ENCODE data around the gene SCML2.
"Not testable (repeated sequence)": the region's sequence is repeated elsewhere in the genome, so short reads cannot be mapped to it uniquely, and the experiment has no call there.

The SCML2 gene

GRCh38 chrX:18271309-18271708, 83.2 kb downstream of the SCML2 start:
- DNase-seq, result no peak

GRCh38 chrX:18255059-18255458, 99.4 kb downstream of the SCML2 start:
- no peak for DNase-seq

DNA sequence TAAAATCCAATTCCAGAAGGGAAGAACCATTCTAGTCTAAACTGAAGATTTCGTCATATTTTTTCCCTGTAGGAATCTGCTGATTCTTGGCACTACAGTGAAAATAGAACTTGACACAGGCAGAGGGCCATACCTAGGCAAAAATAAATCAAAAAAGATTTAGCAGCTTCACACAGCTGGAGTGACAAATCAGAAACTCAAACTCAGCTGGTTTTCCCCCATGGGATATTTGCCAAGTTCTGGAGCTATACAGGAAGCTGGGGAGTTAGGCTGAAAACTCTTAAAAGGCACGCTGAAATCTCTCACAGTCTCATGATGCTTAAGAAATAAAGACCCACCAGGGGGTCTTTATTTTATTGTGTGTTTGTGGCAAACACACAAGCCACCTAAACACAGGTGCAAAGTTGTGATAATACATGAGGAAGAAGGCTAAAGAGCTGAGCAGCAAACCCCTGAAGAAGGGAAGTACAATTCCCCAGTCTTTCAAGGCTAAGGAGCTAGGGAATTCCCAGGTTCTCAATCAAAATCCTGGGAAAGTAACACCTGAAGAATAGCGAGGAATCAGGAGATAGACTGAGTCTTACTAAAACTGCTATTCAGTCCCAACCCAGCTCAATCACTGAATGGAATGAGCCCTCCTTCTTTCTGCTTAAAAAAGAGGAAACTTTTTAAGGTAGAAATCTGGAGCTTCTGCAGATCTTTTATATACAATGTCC, 101.7 kb downstream of the SCML2 start:
- DNase-seq, result no peak

DNA sequence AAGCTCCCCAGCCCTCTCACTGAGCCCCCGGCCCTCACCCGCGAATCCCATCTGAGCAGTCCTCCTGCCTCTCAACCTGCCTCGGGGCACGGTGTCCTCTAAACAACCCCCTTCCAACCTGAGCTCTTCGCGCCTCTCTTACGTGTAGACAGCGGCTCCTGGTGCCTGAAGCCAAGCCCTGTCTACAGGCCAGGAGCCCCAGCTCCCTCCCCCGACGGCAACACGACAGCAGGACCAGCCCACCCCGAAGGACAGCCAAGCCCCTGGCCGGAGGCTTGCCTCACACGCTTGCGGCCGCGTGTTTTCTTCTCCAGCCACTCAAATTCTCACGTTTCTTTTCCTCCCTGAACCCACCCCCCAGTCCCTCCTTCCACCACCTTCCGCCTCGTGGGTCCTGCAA, 124.8 kb downstream of the SCML2 start:
- DNase-seq, result not testable (repeated sequence)

GRCh38 chrX:18228069-18228468, 126.4 kb downstream of the SCML2 start:
- DNase-seq, result no peak

DNA sequence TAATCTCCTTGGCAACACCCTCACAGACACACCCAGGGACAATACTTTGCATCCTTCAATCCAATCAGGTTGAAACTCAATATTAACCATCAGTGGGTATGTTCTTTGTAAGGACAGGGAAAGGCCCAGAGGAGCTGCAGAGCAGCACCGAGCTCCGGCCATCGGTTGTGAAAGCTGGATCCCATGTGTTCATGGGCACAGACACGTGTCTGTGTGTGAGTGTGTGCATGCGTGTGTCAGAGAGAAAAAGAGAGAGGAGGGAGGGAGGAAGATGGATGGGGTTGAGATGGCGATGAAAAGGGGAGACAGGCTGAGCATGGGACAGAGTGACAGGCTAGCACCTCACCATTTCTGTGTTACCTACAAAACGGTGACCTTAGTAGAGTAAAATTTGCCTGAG, 127.0 kb downstream of the SCML2 start:
- DNase-seq, result no peak

- no peak for DNase-seq
Observed at GRCh38 chrX:18220786-18221185, 133.7 kb downstream of the SCML2 start, which contains the start of gene BEND2. Gene BEND2 (minus strand): TSS chrX:18220886. CDS start chrX:18220750, 136 bp downstream.

DNA sequence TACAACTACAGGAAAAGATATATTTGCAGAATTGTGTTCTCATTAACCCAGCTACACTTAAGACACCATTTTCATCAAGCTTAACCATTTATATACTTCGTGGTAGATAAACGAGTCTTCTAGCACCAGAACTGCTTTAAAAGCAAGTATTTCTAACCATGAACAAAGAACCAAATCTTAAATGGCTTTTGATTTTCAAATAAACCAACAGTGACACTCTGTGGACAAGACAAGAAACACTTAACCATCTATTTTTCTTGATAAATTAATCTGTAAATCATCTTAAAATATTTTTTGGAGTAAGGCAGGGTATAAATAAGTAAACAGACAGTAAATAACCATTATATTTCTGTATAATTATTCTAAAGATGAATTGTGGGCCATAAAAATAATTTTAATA, 144.0 kb downstream of the SCML2 start:
- DNase-seq, result no peak

DNA sequence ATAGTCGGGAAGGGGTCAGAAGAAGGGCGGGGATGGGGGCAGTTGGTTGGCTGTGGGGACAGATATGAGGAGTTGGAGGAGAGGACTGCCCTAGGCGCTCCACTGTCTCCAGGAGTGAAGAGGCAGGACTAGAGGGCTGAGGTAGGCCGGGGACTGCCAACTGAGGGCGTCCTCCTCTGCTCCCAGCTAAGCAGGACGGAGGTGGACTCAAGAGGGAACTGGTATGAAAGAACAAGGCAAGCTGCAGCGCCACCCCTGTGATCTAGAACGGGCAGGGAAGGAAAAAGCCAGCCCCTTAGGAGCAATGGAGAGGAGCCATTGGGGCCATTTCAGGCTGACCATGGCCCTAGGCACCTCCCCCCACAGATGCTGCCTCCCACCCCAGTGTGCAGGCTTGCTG, 147.8 kb downstream of the SCML2 start:
- DNase-seq, result no peak

GRCh38 chrX:18203631-18204030, 150.9 kb downstream of the SCML2 start:
- DNase-seq, result no peak

GRCh38 chrX:18194688-18195087, 159.8 kb downstream of the SCML2 start:
- DNase-seq, result no peak

All from C1 segment of cervical spinal cord (tissue), 14 donors.